Suppressor macrophage treated with lipopolysaccharide for 1 hour (primary cell): ENCODE results near the gene MUS81.

ENCODE experiments used
- DNase-seq, 3 donors: peaks; one replicate each; pipeline ENCODE4 v3.0.0-alpha.2; 2020 to 2022

The MUS81 gene

GRCh38 chr11:65892661-65893317, 32.6 kb downstream of the MUS81 start:
- no peak for DNase-seq

- DNase-seq, result peak in 2 of 3 donors; percentile 46 to 62
These were observed 33.9 kb downstream of the MUS81 start for GRCh38 chr11:65894034-65894591.

- DNase-seq, result no peak
These were observed 35.3 kb downstream of the MUS81 start for GRCh38 chr11:65895482-65895981.

GRCh38 chr11:65896034-65896999, 36.1 kb downstream of the MUS81 start:
- peak; percentile 46 to 62 (median 53) for DNase-seq

- no peak for DNase-seq
These were observed 36.8 kb downstream of the MUS81 start for GRCh38 chr11:65897020-65897471.

GRCh38 chr11:65898656-65899355, 38.6 kb downstream of the MUS81 start:
- DNase-seq, result no peak

- DNase-seq, result peak; percentile 90 to 95 (median 91)
These were observed 39.3 kb downstream of the MUS81 start for GRCh38 chr11:65899356-65900124.

GRCh38 chr11:65900125-65900898, 40.1 kb downstream of the MUS81 start, which contains the start of gene FOSL1:
Gene FOSL1, minus strand, starts transcription at chr11:65900388. Its CDS starts 49 bp downstream, at chr11:65900339.
- DNase-seq, result peak; percentile 96 to 98 (median 97)

GRCh38 chr11:65900899-65901180, 40.6 kb downstream of the MUS81 start:
- DNase-seq, result no peak

GRCh38 chr11:65903068-65903481, 42.8 kb downstream of the MUS81 start:
- no peak for DNase-seq

GRCh38 chr11:65903715-65904114, 43.5 kb downstream of the MUS81 start:
- no peak for DNase-seq

- no peak for DNase-seq
These were observed 46.4 kb downstream of the MUS81 start for GRCh38 chr11:65906602-65907001.

- DNase-seq, result no peak
These were observed 47.6 kb downstream of the MUS81 start for GRCh38 chr11:65907878-65908277.

GRCh38 chr11:65911682-65912568, 51.7 kb downstream of the MUS81 start:
- DNase-seq, result peak in 1 of 3 donors; percentile 46

- peak; percentile 79 to 86 (median 84) for DNase-seq
These were observed 52.6 kb downstream of the MUS81 start for GRCh38 chr11:65912845-65913244.

GRCh38 chr11:65915101-65915820, 55.0 kb downstream of the MUS81 start:
- DNase-seq, result no peak

- peak; percentile 85 for DNase-seq
These were observed 55.6 kb downstream of the MUS81 start for GRCh38 chr11:65915821-65916251.
